Measurements from ENCODE around the gene PCP2. TPM values are rescaled to one million over a fixed set of nuclear protein-coding genes. Genes with fewer than 3 reads are reported as not detected.

PCP2 gene
- total RNA-seq, 1 experiment from 2014 or later, result not detected

- peaks cover 31 to 52% (median 52%) of the 10 kb centered on the region in 3 experiments for H3K36me3 Mint-ChIP-seq (ENCODE audit: insufficient read depth in 1 of 3, low read depth in 3 of 3)
- H3K9me3 Mint-ChIP-seq, result no peaks in the 10 kb centered on the region
- no CpG with 5 or more reads among the region's 57 CpGs for WGBS (ENCODE audit: extremely low coverage, insufficient read length, low lambda C conversion rate)
- no peak for TF ChIP-seq CTCF (conservative IDR thresholded peaks at IDR 0.05)
- no peaks in the 10 kb centered on the region for H3K23me2 ChIP-seq (ENCODE audit: insufficient read length, low read depth, low read length, poor library complexity, severe bottlenecking)
- no peak for DNase-seq
- no peaks in the 10 kb centered on the region for H3K27me3 Mint-ChIP-seq (ENCODE audit: low read depth)
- H3K79me2 ChIP-seq (ENCODE audit: insufficient read depth, low read length), result no peaks in the 10 kb centered on the region
- H4K8ac ChIP-seq (replicated peaks; ENCODE audit: insufficient read length, low read depth, low read length), result no peak overlapping the region
- no peak overlapping the region for H2BK12ac ChIP-seq (ENCODE audit: insufficient read length, low read depth, low read length)
- no peak overlapping the region for H3K27ac ChIP-seq (ENCODE audit: insufficient read length, low read depth, low read length)
- no peak overlapping the region for H3K56ac ChIP-seq (ENCODE audit: insufficient read length, low read depth, low read length)
- no peak overlapping the region for H3K27ac Mint-ChIP-seq
- H3K9ac ChIP-seq (ENCODE audit: extremely low read depth, insufficient read length, low read length), result no peak overlapping the region
- no peak overlapping the region for H4K5ac ChIP-seq (ENCODE audit: insufficient read length, low read depth, low read length)
- no peak overlapping the region for H3K14ac ChIP-seq (ENCODE audit: insufficient read depth, low read length)
- no peak overlapping the region for H2BK5ac ChIP-seq (ENCODE audit: insufficient read length, low read length)
- no peaks in the 10 kb centered on the region for H3K4me1 Mint-ChIP-seq
- H3K23ac ChIP-seq (ENCODE audit: insufficient read length, low read depth, low read length), result no peak overlapping the region
- no peak overlapping the region for H2AK5ac ChIP-seq (ENCODE audit: insufficient read length, low read length)
- no peak overlapping the region for H2BK15ac ChIP-seq (ENCODE audit: low read depth, low read length)
- H3K18ac ChIP-seq (ENCODE audit: insufficient read length, low read depth, low read length), result no peak overlapping the region
- H3K27me3 ChIP-seq (ENCODE audit: insufficient read depth, low read length), result peaks cover 2% of the 10 kb centered on the region; the same call in 1 of the 2 replicates
- no peak overlapping the region for H2AFZ ChIP-seq (ENCODE audit: low read length)
- H2BK20ac ChIP-seq (ENCODE audit: low read depth, low read length, poor library complexity, severe bottlenecking), result no peak overlapping the region
- no peaks in the 10 kb centered on the region for H3K9me3 ChIP-seq (ENCODE audit: control insufficient read depth, low read depth, low read length)
- no peaks in the 10 kb centered on the region for H3K4me1 ChIP-seq (ENCODE audit: insufficient read depth, low read length)
- H4K91ac ChIP-seq (ENCODE audit: insufficient read length, low read depth, low read length), result no peak overlapping the region
- no peak overlapping the region for H3K4ac ChIP-seq (ENCODE audit: low read depth, low read length)
- H3T11ph ChIP-seq (ENCODE audit: low read length), result no peak overlapping the region
- no peaks in the 10 kb centered on the region for H3K79me1 ChIP-seq (ENCODE audit: insufficient read depth, low read depth, low read length, poor library complexity, severe bottlenecking)
- no peak overlapping the region for H3K4me3 Mint-ChIP-seq
- H3K4me2 ChIP-seq (ENCODE audit: insufficient read depth, insufficient read length, low read length), result no peak overlapping the region
- H4K20me1 ChIP-seq (ENCODE audit: control insufficient read depth, insufficient read depth, insufficient read length), result no peaks in the 10 kb centered on the region
- no peak overlapping the region for H2BK120ac ChIP-seq (ENCODE audit: low read depth, low read length, poor library complexity, severe bottlenecking)
Measured at GRCh38 chr19:7620442-7621412, 12.8 kb downstream of the PCP2 start.
